Fibroblast of lung (primary cell): Measurements from ENCODE around the gene ERMP1. TPM values are rescaled to one million over a fixed set of nuclear protein-coding genes. Genes with fewer than 3 reads are reported as not detected.

Experiments
- DNase-seq, 2 donors: peaks; one replicate each; pipeline versions ENCODE4 v3.0.0 to v3.0.0-alpha.2; 2010; ENCODE audit warnings: low read depth in 2 of 2
- H2AFZ ChIP-seq: 2 replicates; pipeline ENCODE4 v1.5.1; 2012; ENCODE audit warnings: low read length, control low read depth, inconsistent platforms
- H3K27ac ChIP-seq: 2 replicates; pipeline ENCODE4 v1.5.1; 2011; ENCODE audit warnings: low read length, control low read depth; ENCODE audit not compliant: insufficient read depth
- H3K27me3 ChIP-seq: 2 replicates; pipeline ENCODE4 v1.5.1; 2011; ENCODE audit warnings: mild to moderate bottlenecking, low read length; ENCODE audit not compliant: control insufficient read depth, insufficient read depth
- H3K36me3 ChIP-seq: 2 replicates; pipeline ENCODE4 v1.5.1; 2011; ENCODE audit warnings: low read length; ENCODE audit not compliant: control insufficient read depth, insufficient read depth
- H3K4me1 ChIP-seq: 2 replicates; pipeline ENCODE4 v1.5.1; 2011; ENCODE audit warnings: low read length; ENCODE audit not compliant: control insufficient read depth, insufficient read depth; ENCODE audit errors: extremely low read depth
- H3K4me2 ChIP-seq: 2 replicates; pipeline ENCODE4 v1.5.1; 2011; ENCODE audit warnings: low read length, control low read depth; ENCODE audit not compliant: insufficient read depth; ENCODE audit errors: extremely low read depth
- H3K4me3 ChIP-seq, 4 experiments: fragments of 200-600 bp in 1 of 4; sonication (generic) in 1 of 4; replicated peaks in 1 of 4; 2 replicates each; pipeline ENCODE4 v1.5.1; 2011 to 2016; ENCODE audit warnings: low read length in 4 of 4, low read depth in 3 of 4, mild to moderate bottlenecking in 3 of 4, control low read depth in 2 of 4, inconsistent platforms in 1 of 4, mixed read lengths in 1 of 4; ENCODE audit not compliant: insufficient read depth in 1 of 4; ENCODE audit errors: control extremely low read depth in 1 of 4
- H3K79me2 ChIP-seq: 2 replicates; pipeline ENCODE4 v1.5.1; 2012; ENCODE audit warnings: mild to moderate bottlenecking, low read length, inconsistent platforms; ENCODE audit not compliant: control insufficient read depth, insufficient read depth
- H3K9ac ChIP-seq: 2 replicates; pipeline ENCODE4 v1.5.1; 2011; ENCODE audit warnings: mild to moderate bottlenecking, low read length, control low read depth; ENCODE audit not compliant: insufficient read depth
- H3K9me3 ChIP-seq: 2 replicates; pipeline ENCODE4 v1.5.1; 2012; ENCODE audit warnings: low read depth, low read length; ENCODE audit not compliant: control insufficient read depth, insufficient read depth
- H4K20me1 ChIP-seq: 2 replicates; pipeline ENCODE4 v1.5.1; 2011; ENCODE audit warnings: low read length; ENCODE audit not compliant: control insufficient read depth, insufficient read depth; ENCODE audit errors: extremely low read depth
- EZH2 ChIP-seq: IDR thresholded peaks from 2 replicates; pipeline ENCODE4 v1.5.1; 2012; ENCODE audit warnings: low read length, control low read depth, mild to moderate bottlenecking; ENCODE audit errors: missing control alignments
- polyA plus RNA-seq, 2 donors: library from polyadenylated mRNA; depleted of rRNA in 1 of 2; stranded (reverse) in 1 of 2; unstranded in 1 of 2; fragments of >200 nt; gene quantifications; 2 replicates each; pipeline ENCODE4 v1.2.1, GENCODE V29; 2011 to 2012; ENCODE audit warnings: missing spikeins in 1 of 2
- total RNA-seq: library from RNA; depleted of rRNA; stranded (reverse); fragments of >200 nt; gene quantifications from 2 replicates; pipeline ENCODE4 v1.2.1, GENCODE V29; 2014
- TF ChIP-seq, protein P1 (sequence below), 2 donors: IDR thresholded peaks in 1 of 2; conservative IDR thresholded peaks in 1 of 2; 1 replicate in 1 of 2; 2 replicates in 1 of 2; pipeline ENCODE4 v1.5.1; 2011 to 2012; ENCODE audit warnings: low read length in 2 of 2, control low read depth in 1 of 2, inconsistent platforms in 1 of 2, low read depth in 1 of 2, mild to moderate bottlenecking in 1 of 2

ERMP1 gene
- total and polyA plus RNA-seq, 2 donors (not counting 1 experiment from before 2014, with no cell fraction given): 9.4 to 25.4 TPM

DNA sequence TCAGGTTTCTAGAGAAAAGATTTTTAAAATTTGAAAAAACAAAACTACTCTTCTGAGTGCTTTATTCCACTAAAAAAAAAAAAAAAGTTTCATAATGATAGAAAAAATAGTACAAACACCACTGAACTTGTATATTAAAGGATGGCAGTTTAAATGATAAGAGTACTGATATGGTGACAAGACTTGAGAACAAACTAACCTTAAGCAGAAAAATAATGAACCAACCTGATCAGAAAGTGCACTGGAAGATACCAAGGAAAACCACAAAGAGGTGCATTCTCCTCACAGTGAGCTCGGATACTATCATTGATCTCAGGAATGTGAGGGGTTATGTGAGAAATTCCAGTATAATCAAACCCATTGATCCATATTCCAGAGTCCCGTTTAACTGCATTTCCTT, 34.3 kb downstream of the ERMP1 start:
- TF ChIP-seq EZH2: no peak
- TF ChIP-seq, protein P1, sequence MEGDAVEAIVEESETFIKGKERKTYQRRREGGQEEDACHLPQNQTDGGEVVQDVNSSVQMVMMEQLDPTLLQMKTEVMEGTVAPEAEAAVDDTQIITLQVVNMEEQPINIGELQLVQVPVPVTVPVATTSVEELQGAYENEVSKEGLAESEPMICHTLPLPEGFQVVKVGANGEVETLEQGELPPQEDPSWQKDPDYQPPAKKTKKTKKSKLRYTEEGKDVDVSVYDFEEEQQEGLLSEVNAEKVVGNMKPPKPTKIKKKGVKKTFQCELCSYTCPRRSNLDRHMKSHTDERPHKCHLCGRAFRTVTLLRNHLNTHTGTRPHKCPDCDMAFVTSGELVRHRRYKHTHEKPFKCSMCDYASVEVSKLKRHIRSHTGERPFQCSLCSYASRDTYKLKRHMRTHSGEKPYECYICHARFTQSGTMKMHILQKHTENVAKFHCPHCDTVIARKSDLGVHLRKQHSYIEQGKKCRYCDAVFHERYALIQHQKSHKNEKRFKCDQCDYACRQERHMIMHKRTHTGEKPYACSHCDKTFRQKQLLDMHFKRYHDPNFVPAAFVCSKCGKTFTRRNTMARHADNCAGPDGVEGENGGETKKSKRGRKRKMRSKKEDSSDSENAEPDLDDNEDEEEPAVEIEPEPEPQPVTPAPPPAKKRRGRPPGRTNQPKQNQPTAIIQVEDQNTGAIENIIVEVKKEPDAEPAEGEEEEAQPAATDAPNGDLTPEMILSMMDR (conservative IDR thresholded peaks at IDR 0.05 in 1 of 2, IDR thresholded peaks at IDR 0.05 in 1 of 2; ENCODE audit: low read depth in 1 of 2, low read length in 2 of 2): no peak
- H3K9ac ChIP-seq: no peak overlapping the region
- no peak for DNase-seq
- H3K4me2 ChIP-seq: no peak overlapping the region
- H3K36me3 ChIP-seq: no peaks in the 10 kb centered on the region
- no peaks in the 10 kb centered on the region for H3K4me1 ChIP-seq
- no peaks in the 10 kb centered on the region for H3K9me3 ChIP-seq
- H3K27me3 ChIP-seq: no peaks in the 10 kb centered on the region
- no peak overlapping the region for H3K27ac ChIP-seq
- H2AFZ ChIP-seq: no peak overlapping the region
- H3K79me2 ChIP-seq: no peaks in the 10 kb centered on the region
- H4K20me1 ChIP-seq: no peaks in the 10 kb centered on the region
- H3K4me3 ChIP-seq: no peak overlapping the region

DNA sequence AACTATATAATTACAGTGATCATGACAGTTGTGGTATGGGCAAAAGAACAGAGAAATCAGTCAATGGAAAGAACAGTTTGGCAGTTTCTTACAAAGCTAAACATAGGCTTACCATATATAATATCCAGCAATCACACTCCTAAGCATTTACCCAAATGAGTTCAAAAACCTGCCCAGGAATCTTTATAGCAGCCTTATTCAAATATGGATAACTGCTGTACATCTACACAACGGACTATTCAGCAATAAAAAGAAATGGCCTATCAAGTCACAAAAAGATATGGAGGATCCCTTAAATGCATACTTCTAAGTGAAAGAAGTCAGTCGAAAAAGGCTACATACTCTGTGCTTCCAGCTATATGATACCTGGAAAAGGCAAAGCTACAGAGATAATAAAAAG, 36.6 kb downstream of the ERMP1 start:
- no peak overlapping the region for H3K27ac ChIP-seq
- H3K27me3 ChIP-seq: no peaks in the 10 kb centered on the region
- no peak for DNase-seq
- no peaks in the 10 kb centered on the region for H3K9me3 ChIP-seq
- H3K79me2 ChIP-seq: no peaks in the 10 kb centered on the region
- no peaks in the 10 kb centered on the region for H3K4me1 ChIP-seq
- H2AFZ ChIP-seq: no peak overlapping the region
- no peaks in the 10 kb centered on the region for H4K20me1 ChIP-seq
- no peaks in the 10 kb centered on the region for H3K36me3 ChIP-seq
- TF ChIP-seq EZH2: no peak
- TF ChIP-seq, protein P1 (conservative IDR thresholded peaks at IDR 0.05 in 1 of 2, IDR thresholded peaks at IDR 0.05 in 1 of 2; ENCODE audit: low read depth in 1 of 2, low read length in 2 of 2): no peak
- no peak overlapping the region for H3K4me2 ChIP-seq
- no peak overlapping the region for H3K4me3 ChIP-seq
- no peak overlapping the region for H3K9ac ChIP-seq

DNA sequence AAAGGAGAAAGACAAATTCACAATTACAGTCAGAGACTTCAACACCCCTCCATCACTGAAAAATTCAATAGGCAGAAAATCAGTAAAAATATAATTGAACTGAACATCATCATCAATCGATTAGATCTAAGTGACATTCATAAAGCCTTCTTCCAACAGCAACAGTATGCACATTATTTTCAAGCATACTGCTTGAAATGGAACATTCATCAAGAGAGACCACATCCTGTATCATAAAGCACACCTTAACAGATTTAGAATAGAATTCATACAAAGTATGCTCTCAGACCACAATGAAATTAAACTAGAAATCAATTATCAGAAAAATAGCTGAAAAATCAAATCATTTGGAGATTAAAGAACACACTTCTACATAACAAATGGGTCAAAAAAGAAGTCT, 39.1 kb downstream of the ERMP1 start:
- DNase-seq: no peak
- no peaks in the 10 kb centered on the region for H3K4me1 ChIP-seq
- no peaks in the 10 kb centered on the region for H3K79me2 ChIP-seq
- H3K4me3 ChIP-seq: no peak overlapping the region
- H3K27ac ChIP-seq: no peak overlapping the region
- H4K20me1 ChIP-seq: no peaks in the 10 kb centered on the region
- H3K9me3 ChIP-seq: no peaks in the 10 kb centered on the region
- no peak overlapping the region for H3K4me2 ChIP-seq
- no peaks in the 10 kb centered on the region for H3K36me3 ChIP-seq
- no peak overlapping the region for H3K9ac ChIP-seq
- TF ChIP-seq, protein P1 (conservative IDR thresholded peaks at IDR 0.05 in 1 of 2, IDR thresholded peaks at IDR 0.05 in 1 of 2; ENCODE audit: low read depth in 1 of 2, low read length in 2 of 2): no peak
- no peak for TF ChIP-seq EZH2
- H2AFZ ChIP-seq: no peak overlapping the region
- no peaks in the 10 kb centered on the region for H3K27me3 ChIP-seq
